RWPE2 (cell line): Measurements from ENCODE around the gene CALML3.

Source experiments
- ATAC-seq: fragments of 200-7000 bp; cut with Tn5 transposase; 3 replicates; pipeline ENCODE4 v1.9.1; 2021; ENCODE audit warnings: low read depth
- DNase-seq: peaks from one replicate; pipeline ENCODE4 v3.0.0-alpha.2; 2020; ENCODE audit warnings: low spot score
- H3K27ac ChIP-seq: fragments of 450-650 bp; 2 replicates; pipeline ENCODE4 v1.5.1; 2017; ENCODE audit warnings: mild to moderate bottlenecking; ENCODE audit not compliant: poor library complexity, severe bottlenecking
- H3K27me3 ChIP-seq: fragments of 250-450 bp; sonication (Bioruptor Pico); 2 replicates; pipeline ENCODE4 v1.5.1; 2021; ENCODE audit warnings: mild to moderate bottlenecking, moderate library complexity; ENCODE audit not compliant: insufficient read depth, poor library complexity, severe bottlenecking
- H3K36me3 ChIP-seq: fragments of 250-450 bp; sonication (Bioruptor Pico); 2 replicates; pipeline ENCODE4 v1.5.1; 2020; ENCODE audit warnings: low read depth, mild to moderate bottlenecking, moderate library complexity
- H3K4me1 ChIP-seq: fragments of 250-450 bp; sonication (Bioruptor Pico); 2 replicates; pipeline ENCODE4 v1.5.1; 2021; ENCODE audit warnings: mild to moderate bottlenecking, moderate library complexity; ENCODE audit not compliant: insufficient read depth, poor library complexity, severe bottlenecking
- H3K4me3 ChIP-seq: fragments of 250-450 bp; sonication (Bioruptor Pico); 2 replicates; pipeline ENCODE4 v1.5.1; 2021; ENCODE audit warnings: mild to moderate bottlenecking, moderate library complexity; ENCODE audit not compliant: severe bottlenecking
- H3K9me3 ChIP-seq: fragments of 250-450 bp; sonication (Bioruptor Pico); 2 replicates; pipeline ENCODE4 v1.5.1; 2021; ENCODE audit warnings: mild to moderate bottlenecking, moderate library complexity; ENCODE audit not compliant: severe bottlenecking
- TF ChIP-seq, protein P1 (sequence below): fragments of 450-650 bp; IDR thresholded peaks from one replicate; pipeline ENCODE4 v1.5.1; 2017; ENCODE audit warnings: mild to moderate bottlenecking, moderate library complexity; ENCODE audit not compliant: poor library complexity, severe bottlenecking

The CALML3 gene

GRCh38 chr10:5538892-5539651 is 14.3 kb downstream of the CALML3 start:
- H3K36me3 ChIP-seq = no peaks in the 10 kb centered on the region
- ATAC-seq (peak; percentile 85), DNase-seq (peak; percentile 54)
- H3K4me3 ChIP-seq = no peak overlapping the region
- TF ChIP-seq, protein P1, sequence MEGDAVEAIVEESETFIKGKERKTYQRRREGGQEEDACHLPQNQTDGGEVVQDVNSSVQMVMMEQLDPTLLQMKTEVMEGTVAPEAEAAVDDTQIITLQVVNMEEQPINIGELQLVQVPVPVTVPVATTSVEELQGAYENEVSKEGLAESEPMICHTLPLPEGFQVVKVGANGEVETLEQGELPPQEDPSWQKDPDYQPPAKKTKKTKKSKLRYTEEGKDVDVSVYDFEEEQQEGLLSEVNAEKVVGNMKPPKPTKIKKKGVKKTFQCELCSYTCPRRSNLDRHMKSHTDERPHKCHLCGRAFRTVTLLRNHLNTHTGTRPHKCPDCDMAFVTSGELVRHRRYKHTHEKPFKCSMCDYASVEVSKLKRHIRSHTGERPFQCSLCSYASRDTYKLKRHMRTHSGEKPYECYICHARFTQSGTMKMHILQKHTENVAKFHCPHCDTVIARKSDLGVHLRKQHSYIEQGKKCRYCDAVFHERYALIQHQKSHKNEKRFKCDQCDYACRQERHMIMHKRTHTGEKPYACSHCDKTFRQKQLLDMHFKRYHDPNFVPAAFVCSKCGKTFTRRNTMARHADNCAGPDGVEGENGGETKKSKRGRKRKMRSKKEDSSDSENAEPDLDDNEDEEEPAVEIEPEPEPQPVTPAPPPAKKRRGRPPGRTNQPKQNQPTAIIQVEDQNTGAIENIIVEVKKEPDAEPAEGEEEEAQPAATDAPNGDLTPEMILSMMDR = no peak
- peaks cover 20% of the 10 kb centered on the region for H3K4me1 ChIP-seq
- H3K27ac ChIP-seq = peak overlapping the region; percentile 93
- H3K9me3 ChIP-seq = peaks cover 6% of the 10 kb centered on the region
- no peaks in the 10 kb centered on the region for H3K27me3 ChIP-seq

GRCh38 chr10:5540080-5540479 is 15.3 kb downstream of the CALML3 start:
- Histone ChIP-seq H3K36me3 (no peaks in the 10 kb centered on the region), H3K4me1 (peaks cover 19% of the 10 kb centered on the region), H3K9me3 (peaks cover 6% of the 10 kb centered on the region), H3K27me3 (no peaks in the 10 kb centered on the region), H3K27ac (peak overlapping the region; percentile 93), H3K4me3 (no peak overlapping the region)
- ATAC-seq (no peak), DNase-seq (no peak)
- TF ChIP-seq, protein P1 = no peak

DNA sequence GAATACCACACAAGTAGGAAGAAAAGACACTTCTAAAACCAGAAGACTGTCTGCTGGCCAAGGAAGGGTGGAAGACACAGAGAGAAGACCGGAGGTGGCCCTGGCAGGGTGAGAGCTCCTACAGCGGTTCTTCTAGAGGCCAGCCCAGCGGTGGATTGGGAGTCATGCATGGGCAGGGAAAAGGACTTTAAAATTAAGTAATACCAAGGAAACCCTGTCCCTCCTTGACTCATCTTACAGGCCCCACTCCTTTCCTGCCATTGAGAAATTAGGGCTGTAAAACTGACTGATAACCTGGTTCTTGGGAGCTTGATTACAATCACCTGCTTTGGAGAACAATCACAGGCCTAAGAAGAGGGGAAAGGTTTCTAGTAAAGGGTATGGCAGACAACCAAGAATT is 16.1 kb downstream of the CALML3 start:
- peaks cover 6% of the 10 kb centered on the region for H3K9me3 ChIP-seq
- TF ChIP-seq, protein P1 = no peak
- ATAC-seq = no peak
- no peak overlapping the region for H3K27ac ChIP-seq
- no peaks in the 10 kb centered on the region for H3K27me3 ChIP-seq
- no peak overlapping the region for H3K4me3 ChIP-seq
- H3K4me1 ChIP-seq = peaks cover 25% of the 10 kb centered on the region
- H3K36me3 ChIP-seq = no peaks in the 10 kb centered on the region
- DNase-seq = no peak

DNA sequence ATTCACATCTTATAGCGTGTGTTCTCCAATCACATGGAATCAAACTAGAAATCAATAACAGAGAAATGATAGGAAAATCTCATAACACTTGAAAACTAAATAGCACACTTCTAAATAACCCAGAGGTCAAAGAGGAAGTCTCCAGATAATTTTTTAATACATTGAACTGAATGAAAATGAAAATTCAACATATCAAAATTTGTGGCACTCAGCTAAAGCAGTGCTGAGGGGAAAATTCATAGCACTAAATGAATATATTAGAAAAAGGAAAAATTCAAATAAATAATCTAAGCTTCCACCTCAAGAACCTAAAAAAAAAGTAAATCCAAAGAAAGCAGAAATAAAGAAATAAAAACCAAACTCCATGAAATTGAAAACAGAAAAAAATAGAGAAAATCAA is 17.3 kb downstream of the CALML3 start:
- Histone ChIP-seq H3K9me3 (peaks cover 6% of the 10 kb centered on the region), H3K27me3 (no peaks in the 10 kb centered on the region), H3K27ac (no peak overlapping the region), H3K4me3 (no peak overlapping the region), H3K36me3 (no peaks in the 10 kb centered on the region), H3K4me1 (peaks cover 37% of the 10 kb centered on the region)
- ATAC-seq (no peak), DNase-seq (no peak)
- TF ChIP-seq, protein P1 = no peak

DNA sequence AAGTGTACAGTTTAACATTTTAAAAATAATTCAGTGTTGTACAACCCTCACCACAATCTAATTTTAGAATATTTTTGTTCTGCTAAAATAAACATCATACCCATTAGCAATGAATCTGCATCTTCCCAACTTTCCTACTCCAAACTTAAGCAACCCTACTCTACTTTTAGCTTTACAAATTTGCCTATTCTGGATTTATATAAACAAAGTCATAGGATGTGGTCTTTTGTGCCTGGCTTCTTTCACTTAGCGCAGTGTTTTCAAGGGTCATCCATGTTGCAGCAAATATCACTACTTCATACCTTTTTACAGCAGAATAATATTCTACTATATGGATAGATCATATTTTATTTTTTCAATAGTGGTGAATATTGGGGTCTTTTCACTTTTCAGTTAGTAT is 18.9 kb downstream of the CALML3 start:
- H3K36me3 ChIP-seq = no peaks in the 10 kb centered on the region
- no peak overlapping the region for H3K4me3 ChIP-seq
- TF ChIP-seq, protein P1 = no peak
- H3K27ac ChIP-seq = peak overlapping the region; percentile 99
- ATAC-seq (no peak), DNase-seq (no peak)
- H3K4me1 ChIP-seq = peaks cover 44% of the 10 kb centered on the region
- no peaks in the 10 kb centered on the region for H3K27me3 ChIP-seq
- peaks cover 6% of the 10 kb centered on the region for H3K9me3 ChIP-seq
